ENCODE measurements around the gene PCDHGC4.

DNA sequence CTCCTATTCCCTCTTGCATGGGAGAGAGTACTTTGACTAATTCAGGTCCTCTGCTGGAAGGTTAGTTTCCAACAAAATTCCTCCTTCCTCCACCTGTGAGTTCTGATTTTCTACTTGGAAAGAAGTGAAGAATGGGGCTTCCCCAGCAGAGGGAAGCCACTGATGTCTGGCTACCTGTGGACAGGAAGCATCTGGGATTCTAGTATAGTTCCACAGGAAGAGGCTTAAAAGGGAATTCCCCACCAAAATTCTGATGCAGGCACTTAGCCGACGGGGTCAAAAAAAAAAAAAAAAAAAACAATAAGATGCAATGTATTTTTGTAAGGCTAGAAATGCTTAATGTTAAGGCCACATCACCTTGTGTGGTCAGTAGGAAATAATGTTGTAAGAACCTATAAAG lies 37.5 kb downstream of the PCDHGC4 start:
- TF ChIP-seq EZH2 (IDR thresholded peaks at IDR 0.05): no peak
- TF ChIP-seq, protein P1, sequence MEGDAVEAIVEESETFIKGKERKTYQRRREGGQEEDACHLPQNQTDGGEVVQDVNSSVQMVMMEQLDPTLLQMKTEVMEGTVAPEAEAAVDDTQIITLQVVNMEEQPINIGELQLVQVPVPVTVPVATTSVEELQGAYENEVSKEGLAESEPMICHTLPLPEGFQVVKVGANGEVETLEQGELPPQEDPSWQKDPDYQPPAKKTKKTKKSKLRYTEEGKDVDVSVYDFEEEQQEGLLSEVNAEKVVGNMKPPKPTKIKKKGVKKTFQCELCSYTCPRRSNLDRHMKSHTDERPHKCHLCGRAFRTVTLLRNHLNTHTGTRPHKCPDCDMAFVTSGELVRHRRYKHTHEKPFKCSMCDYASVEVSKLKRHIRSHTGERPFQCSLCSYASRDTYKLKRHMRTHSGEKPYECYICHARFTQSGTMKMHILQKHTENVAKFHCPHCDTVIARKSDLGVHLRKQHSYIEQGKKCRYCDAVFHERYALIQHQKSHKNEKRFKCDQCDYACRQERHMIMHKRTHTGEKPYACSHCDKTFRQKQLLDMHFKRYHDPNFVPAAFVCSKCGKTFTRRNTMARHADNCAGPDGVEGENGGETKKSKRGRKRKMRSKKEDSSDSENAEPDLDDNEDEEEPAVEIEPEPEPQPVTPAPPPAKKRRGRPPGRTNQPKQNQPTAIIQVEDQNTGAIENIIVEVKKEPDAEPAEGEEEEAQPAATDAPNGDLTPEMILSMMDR (IDR thresholded peaks at IDR 0.05): no peak
